GM18951 (cell line): ENCODE results near the gene MNT.

Experiments
- POLR2A ChIP-seq: IDR thresholded peaks from 4 replicates; pipeline ENCODE4 v1.6.1; 2011; ENCODE audit warnings: mild to moderate bottlenecking; ENCODE audit not compliant: insufficient read length, insufficient read depth; ENCODE audit errors: extremely low read depth
- in situ Hi-C: fragments of 300-500 bp; cut with MboI; formaldehyde crosslinking; loops from one replicate; pipeline ENCODE4 v1.12.0; 2022; ENCODE audit warnings: low sequenced_read_pairs, mixed read lengths, inconsistent platforms; ENCODE audit not compliant: unreplicated experiment

MNT gene

GRCh38 chr17:2363851-2364762 is 36.8 kb downstream of the MNT start:
- in situ Hi-C loops: no loop called here
- no peak for TF ChIP-seq POLR2A

DNA sequence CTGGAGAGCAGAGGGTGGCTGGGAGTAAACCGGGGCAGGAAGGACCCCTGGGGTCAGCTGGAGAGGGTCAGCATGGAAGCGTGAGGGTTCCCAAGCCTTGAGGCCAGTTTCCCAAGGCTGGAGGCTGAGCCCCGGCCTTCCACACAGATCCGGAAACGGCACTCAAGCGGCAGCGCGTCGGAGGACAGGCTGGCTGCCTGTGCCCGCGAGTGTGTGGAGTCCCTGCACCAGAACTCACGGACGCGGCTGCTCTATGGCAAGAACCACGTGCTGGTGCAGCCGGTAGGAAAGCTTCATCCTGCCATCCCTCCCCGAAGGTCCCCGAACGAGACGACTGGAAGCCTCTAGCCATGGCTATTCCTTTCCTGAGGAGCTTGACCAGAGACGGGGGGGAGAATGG is 37.5 kb downstream of the MNT start:
- no peak for TF ChIP-seq POLR2A
- in situ Hi-C loops: no loop called here

DNA sequence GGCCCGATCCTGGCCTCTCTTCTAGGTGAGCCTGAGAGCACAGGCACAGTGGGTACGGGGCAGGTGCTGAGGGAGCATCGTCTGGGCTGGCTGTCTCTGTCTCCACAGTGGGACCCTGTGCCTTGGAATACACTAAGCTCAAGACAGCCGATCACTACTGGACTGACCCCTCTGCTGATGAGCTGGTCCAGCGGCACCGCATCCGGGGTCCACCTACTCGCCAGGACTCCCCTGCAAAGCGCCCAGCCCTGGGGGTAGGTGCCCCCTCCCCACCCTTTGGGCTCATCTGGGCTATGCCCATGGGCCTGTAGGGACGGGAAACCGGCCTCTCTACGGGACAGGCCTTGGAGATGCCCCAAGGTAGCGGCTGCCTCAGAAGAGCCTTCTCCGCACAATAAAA is 38.0 kb downstream of the MNT start:
- no peak for TF ChIP-seq POLR2A
- in situ Hi-C loops: no loop called here

DNA sequence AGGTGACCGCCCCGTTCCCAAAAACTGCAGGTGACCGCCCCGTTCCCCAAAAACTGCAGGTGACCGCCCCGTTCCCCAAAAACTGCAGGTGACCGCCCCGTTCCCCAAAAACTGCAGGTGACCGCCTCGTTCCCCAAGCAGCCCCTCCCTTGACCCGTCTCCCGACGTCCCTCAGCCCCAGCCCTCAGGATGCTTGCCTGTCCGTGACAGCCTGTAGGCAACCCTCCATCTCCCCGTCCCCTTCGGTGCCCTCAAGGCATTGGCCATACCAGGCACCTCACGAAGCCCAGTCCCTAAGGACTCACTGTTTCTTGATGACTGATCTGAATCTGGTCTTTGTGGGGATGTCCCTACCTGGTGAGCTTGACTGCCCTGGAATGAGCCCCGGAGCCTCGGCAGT is 38.4 kb downstream of the MNT start:
- in situ Hi-C loops: no loop called here

GRCh38 chr17:2362016-2362415 is 38.8 kb downstream of the MNT start:
- TF ChIP-seq POLR2A: no peak
- in situ Hi-C loops: no loop called here

More for the DNA sequence above, 38.4 kb downstream of the MNT start:
- no peak for TF ChIP-seq POLR2A

DNA sequence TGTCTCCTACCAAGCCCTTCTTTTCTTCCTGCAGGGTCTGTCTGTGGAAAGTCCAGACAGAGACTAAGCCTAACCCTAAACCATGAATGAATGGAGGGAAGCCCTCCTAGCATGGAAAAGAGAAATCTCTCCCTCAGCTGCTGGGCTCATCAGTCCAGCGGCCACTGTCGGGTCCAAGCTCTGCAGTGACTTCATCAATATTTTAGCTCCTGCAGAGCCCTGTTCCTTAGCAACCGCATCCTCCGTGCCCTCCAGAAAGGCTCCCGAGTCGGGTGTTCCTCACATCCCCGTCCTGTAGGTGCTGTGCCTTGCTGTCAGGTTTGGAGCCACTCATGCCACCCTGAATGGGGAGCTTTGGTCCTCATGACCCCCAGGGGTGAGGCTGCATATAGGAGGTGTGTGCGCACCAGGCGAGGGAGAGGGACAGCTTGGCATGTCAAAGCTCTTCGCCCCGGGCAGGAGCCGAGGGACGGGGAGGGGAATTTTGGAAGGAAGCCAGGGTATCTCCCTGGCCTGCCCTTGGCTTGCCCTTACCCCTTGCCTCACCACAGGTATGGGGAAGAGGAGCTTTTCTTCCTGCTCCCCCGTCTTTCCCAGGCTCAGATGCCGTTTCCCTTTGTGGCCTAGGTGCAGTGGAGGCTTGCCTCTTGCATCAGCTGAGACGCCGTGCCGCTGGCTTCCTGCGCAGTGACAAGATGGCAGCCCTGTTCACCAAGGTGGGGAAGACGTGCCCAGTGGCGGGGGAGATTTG is 39.7 kb downstream of the MNT start:
- in situ Hi-C loops: no loop called here

DNA sequence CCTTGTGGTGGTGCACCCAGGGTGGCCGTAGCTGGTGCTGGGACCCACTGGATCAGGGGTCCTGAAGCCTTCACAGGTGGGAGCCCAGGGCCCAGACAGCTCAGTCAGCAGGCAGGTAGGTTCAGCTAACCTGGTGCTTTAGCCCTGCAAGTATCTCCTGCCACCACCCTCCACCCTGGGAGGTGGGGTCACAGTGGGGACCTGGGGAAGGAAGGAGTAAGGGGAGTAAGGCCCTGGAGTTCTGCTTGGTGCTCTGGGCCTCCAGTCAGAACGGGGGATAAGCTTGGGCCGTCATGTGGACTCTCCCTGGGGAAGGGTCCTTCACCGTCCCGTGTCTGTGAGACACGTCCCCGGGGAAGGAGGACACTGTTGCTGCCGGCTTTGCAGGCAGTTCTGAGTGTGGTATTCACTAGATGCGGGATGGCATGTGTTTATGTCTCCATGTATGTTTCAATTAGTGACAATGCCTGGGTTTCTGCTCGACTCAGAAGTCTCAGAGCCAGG is 42.9 kb downstream of the MNT start:
- in situ Hi-C loops: no loop called here

More for the DNA sequence above, 39.7 kb downstream of the MNT start:
- no peak for TF ChIP-seq POLR2A

DNA sequence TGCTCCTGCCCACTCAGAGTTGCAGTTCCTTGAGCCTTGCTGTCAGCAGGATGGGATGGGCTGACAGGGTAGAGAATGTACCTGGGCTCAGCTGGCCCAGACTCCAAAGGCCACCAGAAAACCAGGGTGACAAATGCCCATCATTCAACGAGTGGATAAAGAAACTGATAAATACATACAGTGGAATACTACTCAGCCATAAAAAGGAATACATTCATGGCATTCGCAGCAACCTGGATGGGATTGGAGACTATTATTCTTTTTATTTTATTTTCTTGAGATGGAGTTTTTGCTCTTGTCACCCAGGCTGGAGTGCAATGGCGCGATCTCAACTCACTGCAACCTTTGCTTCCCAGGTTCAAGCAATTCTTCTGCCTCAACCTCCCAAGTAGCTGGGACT is 43.6 kb downstream of the MNT start:
- in situ Hi-C loops: no loop called here
- TF ChIP-seq POLR2A: no peak

More for the DNA sequence above, 42.9 kb downstream of the MNT start:
- no peak for TF ChIP-seq POLR2A

DNA sequence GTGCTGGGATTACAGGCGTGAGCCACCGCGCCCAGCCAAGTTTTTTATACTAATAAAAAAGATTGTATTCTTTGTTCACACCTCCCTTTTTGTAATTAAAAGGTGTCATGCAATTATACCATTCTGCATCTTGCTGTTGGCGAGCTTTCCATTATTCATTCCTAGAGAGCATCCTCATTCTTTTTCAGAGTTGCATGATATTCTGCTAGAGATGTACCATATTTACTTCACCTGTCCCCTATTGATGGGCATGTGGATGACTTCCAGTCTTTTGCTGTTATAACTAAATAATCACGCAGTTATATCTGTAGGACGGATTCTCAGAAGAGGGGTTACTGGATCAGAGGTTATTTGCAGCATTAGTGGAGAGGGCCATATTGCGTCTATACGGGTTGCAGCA is 46.5 kb downstream of the MNT start:
- TF ChIP-seq POLR2A: no peak
- in situ Hi-C loops: no loop called here

DNA sequence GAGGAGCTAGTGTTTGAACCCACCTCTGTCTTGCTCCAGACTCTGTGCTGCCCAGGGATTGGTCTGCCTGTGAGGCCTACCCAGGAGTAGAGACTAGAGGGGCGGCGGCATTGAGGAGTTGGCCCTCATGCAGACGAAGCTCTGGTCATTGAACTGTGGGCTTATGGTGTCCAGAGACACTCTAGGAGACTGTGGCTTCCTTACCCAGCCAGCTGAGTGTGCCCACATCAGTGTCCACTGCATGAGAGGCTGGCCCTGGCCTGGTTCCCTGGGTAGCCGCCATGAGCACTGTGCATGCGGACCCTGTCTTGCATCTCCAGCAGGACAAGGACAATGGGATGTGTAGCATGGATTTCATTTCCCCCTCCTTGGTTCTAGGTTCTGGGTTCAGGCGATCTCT is 49.6 kb downstream of the MNT start:
- TF ChIP-seq POLR2A: no peak
- in situ Hi-C loops: no loop called here

DNA sequence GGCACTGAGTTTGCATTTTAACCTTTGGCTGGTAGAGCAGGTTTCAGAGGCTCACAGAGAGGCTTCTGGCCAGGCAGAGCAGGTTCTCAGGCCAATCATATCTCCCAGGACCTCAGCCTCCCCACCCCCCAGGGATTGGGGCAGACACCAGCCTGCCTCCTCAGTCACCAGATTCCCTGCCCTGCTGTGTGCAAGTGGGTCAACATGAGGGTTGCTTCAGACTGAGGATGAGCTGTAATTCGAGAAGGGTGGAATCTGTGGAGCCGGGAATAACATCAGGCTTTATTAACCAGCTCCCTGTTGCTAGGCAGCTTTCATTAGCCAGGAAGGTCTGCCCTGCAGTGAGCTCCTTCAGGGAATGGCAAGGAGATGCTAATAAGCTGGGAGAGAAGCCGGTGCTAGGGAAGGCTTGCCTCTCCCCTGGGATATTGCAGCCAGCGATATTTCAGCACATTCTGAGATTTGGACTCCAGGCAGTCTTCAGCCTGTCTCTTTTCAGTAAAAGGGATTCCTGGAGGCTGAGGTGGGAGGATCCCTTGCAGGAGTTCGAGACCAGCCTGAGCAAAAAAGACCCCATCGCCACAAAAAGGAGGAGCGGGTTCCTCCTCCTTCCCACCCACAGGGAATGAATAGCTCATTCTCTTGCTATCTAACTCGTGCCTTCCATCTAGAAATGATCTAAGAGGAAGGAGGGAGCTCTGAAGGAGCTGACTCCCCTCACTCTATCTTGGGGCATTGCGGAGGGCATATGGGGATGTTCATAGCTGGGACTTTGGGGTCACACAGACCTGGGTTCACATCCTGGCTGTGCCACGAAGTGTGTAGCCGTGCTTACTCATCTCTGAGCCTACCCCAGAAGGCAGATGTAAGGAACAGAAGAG is 52.8 kb downstream of the MNT start:
- in situ Hi-C loops: no loop called here

DNA sequence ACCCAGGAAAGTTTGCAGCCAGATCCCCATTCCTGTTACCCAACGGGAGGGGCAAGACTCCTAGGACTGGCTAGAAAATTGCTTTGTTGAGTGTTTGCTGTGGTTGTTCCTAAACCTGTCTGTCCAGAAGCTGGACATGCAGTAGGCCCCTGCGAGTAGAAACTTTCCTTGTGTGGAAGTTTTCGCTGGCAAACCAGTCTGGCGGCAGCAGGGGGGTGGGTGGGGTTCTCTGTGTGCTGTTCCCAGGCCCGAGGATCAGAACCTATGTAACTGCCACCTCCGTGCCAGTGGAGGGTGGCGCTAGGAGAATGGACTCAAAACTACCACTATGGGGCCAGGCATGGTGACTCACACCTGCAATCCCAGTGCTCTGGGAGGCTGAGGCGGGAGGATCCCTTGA is 54.4 kb downstream of the MNT start:
- in situ Hi-C loops: no loop called here
- TF ChIP-seq POLR2A: no peak

More for the DNA sequence above, 52.8 kb downstream of the MNT start:
- no peak for TF ChIP-seq POLR2A

GRCh38 chr17:2344528-2344927 is 56.3 kb downstream of the MNT start:
- no peak for TF ChIP-seq POLR2A

GRCh38 chr17:2343421-2343820 is 57.4 kb downstream of the MNT start:
- TF ChIP-seq POLR2A: no peak
- in situ Hi-C loops: no loop called here

More at GRCh38 chr17:2344528-2344927, 56.3 kb downstream of the MNT start:
- in situ Hi-C loops: no loop called here
